Astrocyte of the hippocampus (primary cell): ENCODE results near the gene PLEKHS1.
"Not testable (repeated sequence)": the region's sequence is repeated elsewhere in the genome, so short reads cannot be mapped to it uniquely, and the experiment has no call there.

ENCODE experiments used
- DNase-seq: peaks from one replicate; pipeline ENCODE4 v3.0.0; 2011; ENCODE audit warnings: low read depth, low spot score

The PLEKHS1 gene

DNA sequence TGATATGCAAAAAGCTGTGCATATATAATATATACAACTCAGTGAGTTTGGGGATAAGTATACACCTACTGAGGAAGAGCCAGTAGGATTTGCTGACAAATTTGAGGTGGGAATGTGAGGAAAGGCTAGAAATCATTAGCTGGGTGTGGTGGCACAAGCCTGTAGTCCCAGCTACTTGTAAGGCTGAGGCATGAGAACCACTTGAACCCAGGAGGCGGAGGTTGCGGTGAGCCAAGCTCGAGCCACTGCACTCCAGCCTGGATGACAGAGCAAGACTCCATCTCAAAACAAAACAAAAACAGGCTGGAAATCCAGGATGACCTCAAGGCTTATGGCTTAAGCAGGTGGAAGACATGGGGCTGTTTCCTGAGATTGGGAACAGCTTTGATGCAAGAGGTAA, 10.6 kb upstream of the PLEKHS1 start:
- no peak for DNase-seq

DNA sequence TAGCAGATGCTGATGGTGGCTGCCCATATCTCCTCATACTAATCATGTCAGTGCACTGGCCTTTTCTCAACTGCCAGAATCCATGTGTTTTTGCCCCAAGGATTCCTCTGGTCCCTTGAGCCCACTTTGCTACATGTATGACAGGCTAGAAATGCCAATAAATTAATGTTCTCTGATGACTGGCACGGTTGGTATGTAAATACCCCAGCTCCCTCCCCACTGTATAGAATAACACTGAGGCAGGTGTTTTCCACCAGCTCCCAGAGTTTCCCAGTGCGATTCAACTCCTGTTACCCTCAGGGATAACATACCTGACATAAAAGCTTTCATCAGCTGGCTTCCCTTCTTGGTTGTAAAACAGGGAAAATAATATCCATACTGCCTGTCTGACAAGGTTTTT, 9.0 kb upstream of the PLEKHS1 start:
- no peak for DNase-seq

DNA sequence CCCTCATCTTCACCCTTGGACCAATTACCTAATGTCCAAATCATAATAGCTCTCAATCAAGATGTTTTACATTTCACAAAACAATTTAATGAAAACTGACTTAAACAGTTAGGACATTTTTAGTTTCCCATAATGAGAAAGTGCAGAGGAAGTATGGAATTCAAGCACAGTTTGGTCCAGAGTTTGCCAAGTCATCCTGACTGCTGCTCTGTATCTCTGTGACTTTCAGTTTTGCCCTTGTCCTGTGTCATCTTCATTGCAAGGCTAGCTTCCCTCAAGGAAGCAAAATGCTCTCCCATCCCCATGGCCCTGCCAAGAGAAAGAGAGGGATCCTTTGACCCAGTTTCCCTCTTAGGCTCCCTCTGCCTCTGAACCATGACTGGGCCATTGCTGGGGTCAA, 7.9 kb upstream of the PLEKHS1 start:
- DNase-seq, result no peak

DNA sequence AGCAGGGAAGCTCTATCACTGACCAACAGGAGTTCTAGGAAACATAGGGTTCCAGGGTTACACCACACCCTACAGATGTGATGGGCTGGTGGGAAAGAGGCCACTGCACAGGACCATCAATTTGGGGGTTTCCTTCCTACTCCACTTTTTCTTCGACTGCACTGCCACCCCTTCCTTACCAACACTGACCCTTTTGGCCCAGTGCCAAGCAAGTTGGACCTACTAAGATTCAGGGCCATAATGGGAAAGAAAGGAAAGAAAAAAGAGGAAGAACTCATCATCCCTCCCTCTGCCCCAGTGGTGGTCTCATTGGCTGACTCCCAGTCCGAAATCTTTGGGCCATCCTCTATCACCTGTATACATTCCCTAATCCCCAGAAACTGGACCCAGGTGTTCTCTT, 6.1 kb upstream of the PLEKHS1 start:
- no peak for DNase-seq

DNA sequence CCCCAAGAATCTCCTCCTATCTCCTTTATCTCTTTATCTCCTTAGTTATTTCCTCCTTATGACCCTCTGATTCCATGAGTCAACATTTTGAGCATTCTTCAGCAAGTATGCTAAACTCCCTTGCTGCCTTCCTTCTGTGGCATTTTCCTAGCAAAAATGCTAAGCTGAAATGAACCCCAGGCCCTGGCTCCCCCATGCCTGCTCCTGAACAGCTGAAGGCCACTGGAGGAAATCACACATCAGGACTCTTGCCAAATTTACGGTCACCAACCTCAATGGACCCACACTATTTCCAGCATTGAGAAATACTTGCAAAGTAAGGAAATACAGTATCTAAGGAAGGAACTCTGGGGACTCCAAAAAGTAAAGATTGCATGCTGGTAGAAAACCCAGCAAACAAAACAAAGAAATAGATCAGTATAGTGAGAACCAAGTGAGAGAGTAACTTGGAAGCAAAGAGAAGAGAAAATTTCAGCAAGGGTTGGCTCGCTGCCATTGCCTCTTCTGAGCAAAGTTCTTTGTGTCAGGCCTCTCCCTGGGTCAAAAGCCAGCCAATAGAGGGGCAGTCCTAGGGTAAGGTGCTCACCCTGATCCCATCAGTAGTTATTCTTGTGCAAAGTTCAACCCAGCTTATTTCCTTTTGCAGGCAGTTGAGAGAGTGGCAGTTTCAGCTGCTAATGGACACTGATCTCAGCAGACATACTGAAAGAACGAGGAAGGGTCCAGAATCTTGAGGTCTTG, 5.1 kb upstream of the PLEKHS1 start:
- peak; percentile 37 for DNase-seq

DNA sequence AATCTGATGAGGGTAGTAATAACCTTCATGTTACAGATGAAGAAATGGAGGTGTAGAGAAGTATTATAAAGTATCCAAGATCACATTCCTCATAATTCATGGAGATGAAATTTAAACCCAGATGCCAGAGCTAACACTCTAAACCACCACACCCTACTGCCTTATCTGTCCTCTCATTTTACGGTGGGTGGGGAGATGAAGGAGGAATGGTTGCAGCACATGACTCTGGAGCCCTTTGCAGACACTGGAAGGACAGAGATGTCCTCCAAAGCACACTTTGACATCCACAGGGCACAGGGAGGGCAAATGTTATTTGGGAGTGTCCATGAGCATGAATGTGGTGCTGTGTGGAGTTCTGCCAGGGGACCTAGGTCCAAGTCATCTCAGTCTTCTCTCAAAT, 1.1 kb downstream of the PLEKHS1 start:
- DNase-seq, result no peak

DNA sequence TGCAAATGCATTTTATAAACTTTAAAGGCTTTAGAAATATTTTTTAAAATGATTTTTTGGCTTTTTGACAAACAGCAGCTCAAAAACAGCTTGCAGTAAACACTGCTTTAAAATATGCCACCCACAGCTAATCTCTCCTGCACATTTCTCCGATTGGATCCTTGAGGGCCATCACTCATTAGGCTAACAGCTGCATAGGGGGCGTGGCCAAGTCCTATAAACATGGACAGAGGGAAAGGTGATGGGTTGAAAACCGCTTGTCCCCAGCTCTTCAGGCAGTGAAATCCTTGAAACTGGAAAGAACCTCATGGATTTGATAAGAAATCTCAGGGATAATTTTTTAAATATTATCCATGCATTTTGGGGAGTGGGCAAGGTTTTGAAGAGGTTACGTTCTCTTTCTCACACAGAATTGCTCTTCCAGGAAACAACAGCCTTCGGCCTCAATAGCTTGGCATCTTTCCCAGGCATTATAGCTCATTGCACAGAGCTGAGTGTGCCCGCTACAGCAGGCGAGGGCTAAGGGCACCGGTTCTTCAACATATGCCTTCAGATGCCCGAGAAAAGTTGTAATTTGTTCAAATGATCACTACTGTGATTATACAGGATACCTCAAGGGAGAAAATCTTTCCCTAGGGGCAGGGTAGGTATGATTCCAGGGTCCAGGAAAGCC, 1.7 kb downstream of the PLEKHS1 start:
- DNase-seq, result peak; percentile 24

DNA sequence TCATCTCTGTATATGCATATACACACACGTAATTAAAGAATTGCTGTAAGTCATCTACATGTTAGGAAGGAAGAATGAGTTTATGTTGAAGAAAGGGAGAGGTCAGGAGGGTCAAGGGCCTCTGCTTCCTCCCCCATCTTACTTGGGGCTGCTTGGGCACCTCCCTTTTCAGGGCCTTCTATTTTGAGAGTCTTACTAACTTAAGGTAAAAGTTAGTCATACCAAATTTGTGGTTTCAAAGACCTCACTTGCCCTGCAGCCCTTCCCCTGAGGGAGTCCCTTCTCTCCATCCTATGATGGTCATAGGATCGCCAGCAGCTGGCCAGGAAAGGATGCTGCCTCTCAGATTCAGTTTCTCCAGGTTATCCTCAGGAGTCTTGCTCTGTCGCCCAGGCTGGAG, 2.6 kb downstream of the PLEKHS1 start:
- DNase-seq, result no peak

DNA sequence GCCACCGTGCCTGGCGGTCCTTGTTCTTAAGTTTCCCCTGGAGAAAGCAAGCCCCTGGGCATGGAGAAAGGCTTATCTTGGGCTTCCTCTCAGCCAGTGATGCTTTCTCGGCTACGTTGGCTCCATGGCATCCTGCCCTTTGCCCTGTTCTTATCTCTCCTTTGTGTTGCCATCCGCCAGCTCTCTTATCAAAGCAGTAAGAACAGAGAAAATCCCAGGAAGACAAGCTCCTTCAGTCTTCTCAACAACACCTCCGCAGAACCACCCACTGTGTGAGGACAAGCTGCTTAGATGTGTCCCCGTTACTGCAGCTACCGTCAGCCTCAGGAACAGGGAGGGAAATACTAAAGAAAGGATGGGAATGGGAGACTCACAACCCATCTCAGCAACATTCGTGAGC, 3.3 kb downstream of the PLEKHS1 start:
- no peak for DNase-seq

DNA sequence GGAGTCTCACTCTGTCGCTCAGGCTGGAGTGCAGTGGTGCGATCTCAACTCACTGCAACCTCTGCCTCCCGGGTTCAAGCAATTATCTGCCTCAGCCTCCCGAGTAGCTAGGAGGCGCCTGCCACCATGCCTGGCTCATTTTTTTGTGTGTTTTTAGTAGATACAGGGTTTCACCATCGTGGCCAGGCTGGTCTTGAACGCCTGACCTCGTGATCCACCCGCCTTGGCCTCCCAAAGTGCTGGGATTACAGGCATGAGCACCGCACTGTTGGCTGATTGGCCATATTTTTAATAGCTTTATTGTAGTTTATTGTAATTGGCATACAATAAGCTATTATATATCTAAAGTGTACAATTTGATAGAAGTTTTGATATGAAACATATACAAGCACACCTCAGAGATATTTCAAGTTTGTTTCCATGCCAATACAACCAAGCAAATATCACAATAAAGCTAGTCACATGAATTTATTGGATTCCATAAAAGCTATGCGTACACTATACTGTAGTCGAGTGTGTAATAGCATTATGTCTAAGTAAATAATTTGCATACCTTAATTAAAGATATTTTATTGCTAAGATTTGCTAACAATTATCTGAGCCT, 5.6 kb downstream of the PLEKHS1 start:
- no peak for DNase-seq

DNA sequence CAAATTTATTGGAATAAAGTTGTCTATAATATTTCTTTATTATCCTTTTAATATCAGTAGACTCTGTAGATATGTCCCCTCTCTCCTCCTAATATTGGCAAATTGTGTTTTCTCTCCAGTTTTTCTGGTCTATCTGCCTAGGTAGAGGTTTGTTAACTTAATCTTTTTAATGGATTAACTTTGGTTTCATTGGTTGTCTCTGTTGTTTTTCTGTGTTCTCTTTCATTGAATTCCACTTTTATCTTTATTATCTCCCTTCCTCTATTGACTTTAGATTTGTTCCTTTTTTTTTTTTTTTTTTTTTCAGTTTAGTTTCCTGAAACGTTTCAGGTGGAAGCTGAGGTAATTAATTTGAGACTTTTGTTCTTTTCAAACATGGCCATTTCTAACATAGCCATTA, 10.6 kb downstream of the PLEKHS1 start:
- DNase-seq, result no peak

DNA sequence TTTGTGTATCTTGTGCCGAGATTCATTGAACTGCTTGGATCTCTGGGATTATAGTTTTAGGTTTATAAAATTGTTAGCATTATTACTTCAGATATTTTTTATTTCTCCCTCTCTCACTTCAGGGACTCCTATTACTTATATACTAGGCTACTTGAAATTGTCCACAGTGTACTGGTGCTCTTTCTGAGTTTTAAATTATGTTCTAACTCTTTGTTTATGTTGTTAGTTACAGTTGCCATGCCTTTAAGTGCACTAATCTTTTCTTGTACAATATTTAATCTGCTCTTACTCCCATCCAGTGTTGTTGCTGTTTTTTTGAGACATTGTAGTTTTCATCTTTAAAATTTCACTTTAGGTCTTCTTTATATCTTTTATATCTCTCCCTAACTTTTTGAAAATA, 13.1 kb downstream of the PLEKHS1 start:
- DNase-seq, result no peak

DNA sequence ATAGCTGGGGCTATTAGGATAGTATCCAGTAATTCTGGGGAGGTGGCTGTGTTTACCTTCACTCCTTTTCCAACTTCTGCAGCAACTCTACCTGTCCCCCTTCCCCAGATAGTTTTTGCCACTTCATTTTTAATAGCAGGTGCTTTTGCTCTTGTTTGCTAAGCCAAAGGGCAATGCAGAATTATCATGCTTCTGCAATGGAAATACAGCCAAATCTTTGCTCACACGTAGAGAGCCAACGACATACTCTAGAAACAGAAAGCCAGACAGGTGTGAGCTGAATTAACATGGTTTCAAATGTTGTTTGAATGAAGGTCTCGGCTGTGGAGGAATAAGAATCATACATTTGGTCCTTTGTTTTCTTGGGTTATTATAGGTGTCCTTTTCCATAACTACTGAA, 14.4 kb downstream of the PLEKHS1 start:
- no peak for DNase-seq

DNA sequence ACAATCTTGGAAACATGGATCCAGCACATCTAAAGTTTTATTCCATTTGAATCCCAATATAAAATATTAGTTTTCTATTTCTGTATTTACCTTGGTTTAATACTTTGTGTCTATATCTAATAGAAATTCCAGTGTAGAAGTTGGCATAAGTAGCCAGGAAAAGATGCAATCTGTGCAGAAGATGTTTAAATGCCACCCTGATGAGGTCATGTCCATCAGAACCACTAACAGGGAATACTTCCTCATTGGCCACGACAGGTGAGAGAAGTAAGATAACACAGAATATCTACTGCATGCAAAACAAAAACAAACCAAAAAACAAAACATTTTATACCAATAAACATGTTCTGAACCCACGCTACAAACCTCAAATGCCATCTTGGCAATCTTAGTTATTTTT, 15.7 kb downstream of the PLEKHS1 start:
- no peak for DNase-seq

DNA sequence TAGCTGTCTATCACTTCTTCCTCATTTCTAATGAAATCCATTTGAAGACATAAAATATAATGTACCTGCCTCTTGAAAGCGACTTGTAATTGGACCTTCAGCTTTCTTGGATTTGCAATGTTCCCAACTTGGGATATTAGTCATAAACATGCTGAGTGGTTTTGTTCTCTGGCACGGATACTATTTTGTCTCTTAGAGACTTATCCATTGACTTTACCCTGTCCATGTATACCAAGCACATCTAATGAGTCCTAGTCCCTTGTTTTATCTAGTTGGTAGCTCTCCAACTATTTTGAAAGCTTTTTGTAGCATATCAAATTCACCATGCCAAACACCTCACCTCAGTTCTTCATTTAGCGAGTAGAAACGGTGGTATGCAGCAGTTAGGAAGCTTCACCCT, 18.9 kb downstream of the PLEKHS1 start:
- no peak for DNase-seq

DNA sequence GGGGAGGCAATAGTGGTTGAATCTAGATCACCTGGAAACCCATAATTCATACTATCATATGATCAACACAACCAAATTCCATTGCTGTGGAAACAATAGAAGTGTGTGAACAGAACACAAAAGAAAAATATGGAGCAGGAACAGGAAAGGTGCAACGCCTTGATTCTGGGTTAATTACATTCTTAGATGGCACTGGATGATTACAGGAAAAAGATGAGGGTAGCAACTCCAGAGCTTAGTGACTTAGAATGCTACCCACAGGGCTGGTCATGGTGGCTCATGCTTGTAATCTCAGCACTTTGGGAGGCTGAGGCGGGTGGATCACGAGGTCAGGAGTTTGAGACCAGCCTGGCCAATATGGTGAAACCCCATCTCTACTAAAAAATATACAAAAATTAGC, 19.6 kb downstream of the PLEKHS1 start:
- DNase-seq, result not testable (repeated sequence)

DNA sequence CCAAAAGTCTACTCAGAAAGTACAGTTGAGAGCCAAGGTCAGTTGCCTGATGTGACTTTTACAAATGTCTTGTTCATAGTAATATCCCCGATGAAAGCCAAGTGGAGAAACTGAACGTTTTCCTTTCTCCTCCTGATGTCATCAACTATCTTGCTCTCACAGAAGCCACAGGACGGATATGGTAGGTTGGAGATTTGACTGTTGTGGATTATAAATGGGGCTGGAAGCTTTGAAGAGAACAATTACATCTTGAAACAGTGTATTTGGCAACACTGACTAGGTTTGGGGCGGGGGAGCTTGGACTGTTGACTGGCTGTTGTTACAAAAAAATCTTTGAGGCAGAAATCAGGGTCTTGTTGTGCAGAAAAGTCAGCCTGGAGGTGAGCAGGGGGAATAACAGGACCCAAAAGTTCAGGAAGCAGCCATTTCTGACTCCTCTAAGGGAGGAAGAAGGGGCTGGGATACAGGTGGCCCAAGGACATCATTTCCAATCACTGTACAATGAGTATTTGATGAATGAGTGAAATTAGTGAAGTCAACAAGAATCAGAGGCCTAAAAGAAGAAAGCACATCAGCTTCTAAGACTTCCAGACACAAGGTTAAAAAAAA, 24.3 kb downstream of the PLEKHS1 start:
- DNase-seq, result no peak

DNA sequence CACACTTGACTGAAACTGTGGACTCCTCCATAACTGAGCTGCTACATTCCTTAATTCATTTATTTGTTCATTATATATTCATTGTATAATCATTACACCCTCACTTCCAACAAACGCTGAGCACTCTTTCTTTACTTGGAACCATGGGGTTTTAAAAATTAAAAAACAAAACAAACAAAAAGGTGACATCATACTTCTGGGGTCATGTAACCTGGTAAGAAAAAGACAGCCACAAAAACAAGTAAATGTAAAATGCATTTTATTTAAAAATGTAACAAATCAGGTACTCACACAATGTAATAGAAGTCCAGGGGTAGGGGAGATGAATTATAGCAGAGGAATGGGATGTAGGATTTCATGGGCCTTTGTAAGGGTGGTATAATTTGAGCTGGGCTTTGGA, 25.1 kb downstream of the PLEKHS1 start:
- no peak for DNase-seq

DNA sequence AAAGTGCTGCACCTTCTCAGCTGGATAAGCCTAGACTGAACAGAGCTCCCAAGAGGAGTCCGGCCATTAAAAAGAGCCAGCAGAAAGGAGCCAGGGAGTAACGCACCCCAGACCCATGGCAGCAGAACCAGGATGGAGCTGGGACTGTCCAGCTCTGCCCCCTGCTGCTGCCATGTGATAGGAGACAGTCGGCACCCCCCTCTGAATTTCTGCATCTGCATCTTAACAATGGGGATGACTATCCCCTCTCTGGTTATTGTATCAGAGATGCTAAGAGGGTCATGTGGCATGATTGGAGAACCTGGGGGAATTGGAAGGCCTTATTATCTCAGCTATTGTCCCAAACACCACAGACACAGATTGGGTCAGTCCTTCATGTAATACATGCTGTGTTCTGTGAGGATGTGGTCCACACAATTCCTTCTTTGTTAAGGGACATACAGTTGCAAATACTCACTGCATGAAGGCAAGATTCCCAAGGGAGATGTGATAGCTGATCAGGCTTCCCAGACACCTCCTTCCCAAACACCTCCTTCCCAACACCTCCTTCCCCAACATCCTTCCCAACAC, 29.3 kb downstream of the PLEKHS1 start:
- no peak for DNase-seq

DNA sequence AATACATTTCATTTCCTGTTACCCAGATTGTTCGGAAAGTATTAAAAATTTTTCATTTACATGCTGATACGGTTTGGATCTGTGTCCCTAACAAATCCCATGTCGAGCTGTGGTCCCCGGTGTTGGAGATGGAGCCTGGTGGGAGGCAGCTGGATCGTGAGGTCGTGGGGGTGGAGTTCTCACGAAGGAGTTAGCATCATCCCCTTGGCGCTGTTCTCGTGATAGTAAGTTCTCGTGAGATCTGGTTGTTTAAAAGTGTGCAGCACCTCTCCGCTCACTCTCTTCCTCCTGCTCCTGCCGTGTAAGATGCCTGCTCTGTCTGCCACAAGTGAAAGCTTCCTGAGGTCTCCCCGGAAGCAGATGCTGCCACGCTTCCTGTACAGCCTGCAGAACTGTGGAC, 30.9 kb downstream of the PLEKHS1 start:
- no peak for DNase-seq

DNA sequence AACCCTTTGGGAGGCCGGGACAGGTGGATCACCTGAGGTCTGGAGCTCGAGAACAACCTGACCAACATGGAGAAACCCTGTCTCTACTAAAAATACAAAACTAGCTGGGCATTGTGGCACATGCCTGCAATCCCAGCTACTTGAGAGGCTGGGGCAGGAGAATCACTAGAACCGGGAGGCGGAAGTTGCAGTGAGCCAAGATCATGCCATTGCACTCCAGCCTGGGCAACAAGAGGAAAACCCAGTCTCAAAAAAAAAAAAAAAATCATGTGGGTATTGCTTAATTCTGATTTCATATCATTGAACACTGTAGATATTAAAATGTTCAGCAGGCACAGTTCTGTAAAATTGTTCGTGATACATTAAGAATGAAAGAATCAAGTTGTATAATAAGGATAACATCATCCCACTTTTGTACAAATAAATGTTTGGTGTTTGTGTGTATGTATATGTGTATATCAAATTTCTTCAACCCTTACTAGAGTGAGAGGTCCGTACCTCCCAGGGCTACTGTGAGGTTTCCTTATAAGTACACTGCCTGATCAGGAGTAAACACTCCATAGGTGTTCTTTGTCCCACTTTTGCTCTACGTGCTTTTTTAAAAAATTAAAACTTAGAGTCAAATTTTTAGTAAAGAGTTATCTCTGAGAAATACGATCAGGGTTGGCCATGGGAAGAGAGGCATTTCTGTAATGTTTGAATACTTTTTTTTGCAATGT, 31.7 kb downstream of the PLEKHS1 start:
- DNase-seq, result no peak

DNA sequence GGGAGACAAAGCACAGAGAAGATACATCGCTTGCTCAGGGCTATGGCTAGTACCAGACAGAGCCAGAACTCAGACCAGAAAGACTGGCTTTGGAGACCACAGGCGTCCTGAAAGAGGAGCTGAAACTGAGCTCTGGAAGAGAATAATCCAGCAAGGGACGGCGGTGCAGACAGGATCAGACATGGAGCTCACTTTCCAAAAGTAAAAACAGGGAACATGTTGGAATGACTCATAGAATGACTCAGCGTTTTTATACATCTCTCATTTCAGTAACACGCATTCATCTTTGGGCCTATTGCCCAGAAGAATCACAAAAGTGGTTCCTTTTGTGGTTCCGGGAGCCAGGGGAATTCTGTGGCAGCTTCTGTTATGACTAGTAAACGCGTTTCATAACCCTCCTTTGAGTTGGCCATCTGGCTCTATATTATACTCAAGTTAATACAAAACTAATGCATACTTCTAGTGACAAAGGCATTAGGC, 37.2 kb downstream of the PLEKHS1 start:
- peak; percentile 89 for DNase-seq
